SHP77 (cell line): ENCODE results near the gene RGPD4.
"Not testable (repeated sequence)": the region's sequence is repeated elsewhere in the genome, so short reads cannot be mapped to it uniquely, and the experiment has no call there.

Experiments used
- DNase-seq, 2 experiments: peaks; one replicate each; lab custom pipeline; 2025; lab: John Stamatoyannopoulos, UW

Gene RGPD4

GRCh38 chr2:107826749-107827148, at the start of gene RGPD4:
TSS of gene RGPD4 (plus strand) at chr2:107826892. CDS start at chr2:107827014, 122 bp downstream.
- not testable (repeated sequence) for DNase-seq

- DNase-seq, result no peak
These were observed 48.7 kb upstream of the RGPD4 start for GRCh38 chr2:107777974-107778373.

GRCh38 chr2:107785756-107786155, 40.9 kb upstream of the RGPD4 start:
- DNase-seq, result no peak

- no peak for DNase-seq
These were observed 35.9 kb upstream of the RGPD4 start for GRCh38 chr2:107790837-107791236.

GRCh38 chr2:107801498-107801897, 25.2 kb upstream of the RGPD4 start:
- peak; percentile 61 to 88 for DNase-seq

GRCh38 chr2:107804608-107805498, 21.8 kb upstream of the RGPD4 start:
- no peak for DNase-seq

GRCh38 chr2:107806901-107807300, 19.8 kb upstream of the RGPD4 start:
- no peak for DNase-seq

GRCh38 chr2:107807988-107808387, 18.7 kb upstream of the RGPD4 start:
- DNase-seq, result no peak

- peak; percentile 60 to 78 for DNase-seq
These were observed 17.7 kb upstream of the RGPD4 start for GRCh38 chr2:107808959-107809358.

- DNase-seq, result peak; percentile 78 to 81
These were observed 16.9 kb upstream of the RGPD4 start for GRCh38 chr2:107809835-107810234.

- DNase-seq, result no peak
These were observed 16.0 kb upstream of the RGPD4 start for GRCh38 chr2:107810734-107811133.

GRCh38 chr2:107811411-107811810, 15.3 kb upstream of the RGPD4 start:
- DNase-seq, result no peak

- no peak for DNase-seq
These were observed 14.7 kb upstream of the RGPD4 start for GRCh38 chr2:107812006-107812405.

- no peak for DNase-seq
These were observed 9.3 kb upstream of the RGPD4 start for GRCh38 chr2:107817378-107817777.

GRCh38 chr2:107822302-107822701, 4.4 kb upstream of the RGPD4 start:
- DNase-seq, result no peak

- DNase-seq, result no peak
These were observed 2.1 kb upstream of the RGPD4 start for GRCh38 chr2:107824451-107825205.

GRCh38 chr2:107825206-107825563, 1.5 kb upstream of the RGPD4 start:
- DNase-seq, result no peak

GRCh38 chr2:107829514-107829913, 2.8 kb downstream of the RGPD4 start:
- DNase-seq, result not testable (repeated sequence)

- DNase-seq, result not testable (repeated sequence)
These were observed 6.5 kb downstream of the RGPD4 start for GRCh38 chr2:107833152-107833551.

GRCh38 chr2:107833618-107834017, 6.9 kb downstream of the RGPD4 start:
- peak in 1 of 2 experiments; percentile 3 for DNase-seq

GRCh38 chr2:107916121-107916520, 89.4 kb downstream of the RGPD4 start:
- DNase-seq, result not testable (repeated sequence)

- not testable (repeated sequence) for DNase-seq
These were observed 90.1 kb downstream of the RGPD4 start for GRCh38 chr2:107916696-107917370.
